ENCODE measurements around the gene TMUB1. TPM values are rescaled to one million over a fixed set of nuclear protein-coding genes. Genes with fewer than 3 reads are reported as not detected.

The TMUB1 gene
- total and polyA plus RNA-seq, 2 donors from 2014 or later = 36.9 to 79.9 TPM

DNA sequence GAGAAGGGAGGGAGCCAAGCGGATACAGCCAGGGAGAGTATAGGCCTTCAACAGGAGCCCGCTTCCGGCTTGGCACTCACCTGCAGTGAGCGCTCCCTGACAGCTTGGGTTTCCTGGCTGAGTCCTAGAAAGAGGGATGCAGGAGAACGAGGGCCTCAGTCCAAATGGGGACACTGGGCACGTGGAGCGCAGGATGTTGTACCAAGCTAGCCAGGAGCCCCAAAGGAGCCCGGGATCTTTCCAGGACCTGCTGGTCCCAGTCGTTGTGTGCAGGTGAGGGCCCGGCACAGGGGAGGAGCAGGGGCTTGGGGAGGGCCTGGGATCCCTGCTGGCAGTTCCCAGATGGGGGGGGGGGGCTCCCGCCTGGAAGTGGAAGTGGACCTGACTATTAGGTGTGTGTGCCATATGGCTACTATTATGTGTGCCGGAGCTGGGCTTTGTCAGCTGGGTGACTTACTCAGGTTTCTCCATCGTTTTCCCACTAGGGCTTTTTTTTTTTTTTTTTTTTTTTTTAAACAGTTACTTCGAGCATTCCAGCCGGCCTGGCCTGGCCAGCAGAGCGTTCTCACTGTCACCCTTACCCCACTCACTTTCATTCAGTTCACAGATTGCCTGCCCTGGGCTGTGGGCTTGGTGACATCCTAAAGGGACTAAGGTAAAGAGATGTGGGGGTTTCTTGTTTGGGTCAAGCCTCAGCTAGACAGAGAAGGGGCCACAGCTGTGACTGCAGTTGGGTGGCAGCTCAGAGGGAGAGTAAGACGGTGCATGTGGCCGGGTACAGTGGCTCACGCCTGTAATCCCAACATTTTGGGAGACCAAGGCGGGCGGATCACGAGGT is 6.8 kb upstream of the TMUB1 start:
- FAIRE-seq (no peak), DNase-seq (peak in 1 of 5 donors; percentile 74)
- Histone ChIP-seq H3K4me1 (ENCODE audit: control insufficient read depth in 2 of 3, insufficient read depth in 2 of 3, low read depth in 1 of 3, low read length in 3 of 3) (peaks cover 0 to 26% (median 20%) of the 10 kb centered on the region in 3 donors), H3K36me3 (ENCODE audit: control insufficient read depth in 2 of 3, insufficient read depth in 3 of 3, low read length in 3 of 3) (no peaks in the 10 kb centered on the region), H3K9me3 (ENCODE audit: control insufficient read depth in 2 of 3, insufficient read depth in 1 of 3, low read length in 3 of 3) (no peaks in the 10 kb centered on the region), H3K9ac (ENCODE audit: low read length in 3 of 3) (peak overlapping the region in 1 of 3 donors; percentile 80), H3K27ac (ENCODE audit: low read depth in 2 of 2, low read length in 2 of 2) (peak overlapping the region; percentile 88 to 89), H3K4me3 (ENCODE audit: low read length in 3 of 3) (peak overlapping the region in 2 of 3 donors; percentile 25 to 79), H3K27me3 (ENCODE audit: control insufficient read depth, insufficient read depth, low read length) (no peaks in the 10 kb centered on the region)
- intact Hi-C loops (cut with DNase I) = no loop called here
- TF ChIP-seq, protein P1, sequence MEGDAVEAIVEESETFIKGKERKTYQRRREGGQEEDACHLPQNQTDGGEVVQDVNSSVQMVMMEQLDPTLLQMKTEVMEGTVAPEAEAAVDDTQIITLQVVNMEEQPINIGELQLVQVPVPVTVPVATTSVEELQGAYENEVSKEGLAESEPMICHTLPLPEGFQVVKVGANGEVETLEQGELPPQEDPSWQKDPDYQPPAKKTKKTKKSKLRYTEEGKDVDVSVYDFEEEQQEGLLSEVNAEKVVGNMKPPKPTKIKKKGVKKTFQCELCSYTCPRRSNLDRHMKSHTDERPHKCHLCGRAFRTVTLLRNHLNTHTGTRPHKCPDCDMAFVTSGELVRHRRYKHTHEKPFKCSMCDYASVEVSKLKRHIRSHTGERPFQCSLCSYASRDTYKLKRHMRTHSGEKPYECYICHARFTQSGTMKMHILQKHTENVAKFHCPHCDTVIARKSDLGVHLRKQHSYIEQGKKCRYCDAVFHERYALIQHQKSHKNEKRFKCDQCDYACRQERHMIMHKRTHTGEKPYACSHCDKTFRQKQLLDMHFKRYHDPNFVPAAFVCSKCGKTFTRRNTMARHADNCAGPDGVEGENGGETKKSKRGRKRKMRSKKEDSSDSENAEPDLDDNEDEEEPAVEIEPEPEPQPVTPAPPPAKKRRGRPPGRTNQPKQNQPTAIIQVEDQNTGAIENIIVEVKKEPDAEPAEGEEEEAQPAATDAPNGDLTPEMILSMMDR (IDR thresholded peaks at IDR 0.05; ENCODE audit: borderline replicate concordance, extremely low read depth, insufficient read depth) = no peak

DNA sequence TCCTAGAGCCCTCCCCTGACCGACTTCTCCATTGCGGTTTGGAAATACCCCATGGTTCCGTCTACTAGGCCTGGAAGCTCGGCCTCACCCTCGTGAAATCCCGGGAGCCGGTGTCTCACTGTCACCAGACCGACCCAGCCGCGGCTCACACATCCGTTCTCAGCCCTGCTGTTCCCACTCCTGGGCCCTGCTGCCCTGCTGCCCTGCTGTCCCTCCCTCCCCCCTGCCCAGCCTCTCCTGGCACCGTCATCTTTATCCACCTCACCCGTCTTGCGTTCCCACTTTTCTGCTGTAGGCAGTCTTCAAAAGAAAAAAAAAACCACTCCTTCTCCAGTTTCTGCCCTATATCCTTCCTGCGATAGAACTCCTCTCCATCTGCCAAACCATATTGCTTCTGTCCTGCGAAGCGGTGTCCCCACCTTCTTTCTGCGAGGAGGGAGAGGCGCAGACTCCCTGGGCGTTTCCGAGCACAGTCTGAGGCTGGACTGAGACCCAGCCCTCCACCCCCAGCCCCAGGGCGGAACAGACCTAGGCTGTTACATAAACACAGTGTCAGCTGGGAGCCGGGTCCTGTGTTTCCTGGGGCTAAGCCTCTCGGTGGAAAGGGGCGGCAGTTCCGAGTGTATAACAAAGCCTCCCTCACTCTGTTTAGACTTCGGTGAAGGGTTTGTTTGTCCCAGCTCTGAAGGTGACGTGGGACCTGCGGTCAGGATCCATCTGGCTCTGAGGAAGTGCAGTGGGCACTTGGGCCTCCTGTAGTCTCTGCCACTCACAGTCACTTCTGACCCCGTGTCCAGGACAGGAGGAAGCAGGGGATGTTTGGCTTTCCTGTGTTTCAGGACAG is 5.8 kb upstream of the TMUB1 start:
- TF ChIP-seq, protein P1 (IDR thresholded peaks at IDR 0.05; ENCODE audit: borderline replicate concordance, extremely low read depth, insufficient read depth) = no peak
- DNase-seq = peak; percentile 63 to 89 (median 73)
- Histone ChIP-seq H3K9ac (ENCODE audit: low read length in 3 of 3) (peak overlapping the region; percentile 15 to 80 (median 25)), H3K27ac (ENCODE audit: low read depth in 2 of 2, low read length in 2 of 2) (peak overlapping the region; percentile 88 to 89), H3K4me3 (ENCODE audit: low read length in 3 of 3) (peak overlapping the region; percentile 6 to 79 (median 42)), H3K36me3 (ENCODE audit: control insufficient read depth in 2 of 3, insufficient read depth in 3 of 3, low read length in 3 of 3) (no peaks in the 10 kb centered on the region), H3K4me1 (ENCODE audit: control insufficient read depth in 2 of 3, insufficient read depth in 2 of 3, low read depth in 1 of 3, low read length in 3 of 3) (peaks cover 0 to 25% (median 20%) of the 10 kb centered on the region in 3 donors), H3K27me3 (ENCODE audit: control insufficient read depth, insufficient read depth, low read length) (no peaks in the 10 kb centered on the region), H3K9me3 (ENCODE audit: control insufficient read depth in 2 of 3, insufficient read depth in 1 of 3, low read length in 3 of 3) (no peaks in the 10 kb centered on the region)
- no peak for FAIRE-seq
- intact Hi-C loops (cut with DNase I) = no loop called here

DNA sequence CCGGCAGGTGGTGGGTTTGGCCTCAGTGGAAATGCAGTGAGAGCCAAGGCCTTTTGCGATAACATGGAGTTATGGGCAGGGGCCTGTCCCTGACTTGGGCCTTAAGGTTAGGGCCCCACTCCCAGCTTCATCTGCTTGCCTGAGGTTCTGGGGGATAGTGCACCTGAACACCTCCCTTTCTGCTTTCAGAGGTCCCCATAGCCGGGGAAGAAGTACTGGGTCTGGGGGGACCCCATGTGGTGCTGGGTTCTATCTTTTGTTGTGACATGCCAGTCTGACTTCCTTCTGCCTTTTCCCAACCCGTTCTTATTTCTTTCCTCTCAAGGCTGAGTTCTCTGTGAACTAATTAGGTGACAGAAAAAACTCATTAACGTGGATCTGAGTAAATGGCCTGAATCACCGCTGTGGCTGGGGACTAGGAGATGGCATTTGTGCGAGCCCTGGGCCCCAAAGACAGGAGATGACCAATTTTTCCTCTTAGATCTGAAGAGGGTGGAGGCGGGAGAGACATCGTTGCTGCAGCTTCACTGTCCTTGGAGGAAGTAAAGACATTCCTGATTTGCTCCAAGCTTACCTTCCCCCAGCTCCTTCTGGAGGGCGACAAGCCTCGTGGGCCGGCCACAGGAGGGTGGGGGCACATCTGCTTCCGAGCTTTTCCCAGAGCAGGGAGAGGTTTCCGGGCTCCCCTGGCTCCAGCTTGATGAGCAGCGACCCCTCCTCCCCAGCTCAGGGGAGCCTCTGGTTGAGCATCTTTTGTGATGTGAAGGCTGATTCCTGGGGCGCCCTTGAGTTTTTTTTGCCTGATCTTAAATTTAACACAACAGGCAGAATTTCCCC is 4.9 kb upstream of the TMUB1 start:
- H3K4me1 ChIP-seq (ENCODE audit: control insufficient read depth in 2 of 3, insufficient read depth in 2 of 3, low read depth in 1 of 3, low read length in 3 of 3) = peaks cover 0 to 28% (median 20%) of the 10 kb centered on the region in 3 donors
- no peaks in the 10 kb centered on the region for H3K27me3 ChIP-seq (ENCODE audit: control insufficient read depth, insufficient read depth, low read length)
- no peaks in the 10 kb centered on the region for H3K36me3 ChIP-seq (ENCODE audit: control insufficient read depth in 2 of 3, insufficient read depth in 3 of 3, low read length in 3 of 3)
- intact Hi-C loops (cut with DNase I) = no loop called here
- no peak for FAIRE-seq
- TF ChIP-seq, protein P1 (IDR thresholded peaks at IDR 0.05; ENCODE audit: borderline replicate concordance, extremely low read depth, insufficient read depth) = no peak
- DNase-seq = peak in 1 of 5 donors; percentile 77
- peak overlapping the region in 2 of 3 donors; percentile 26 to 80 for H3K9ac ChIP-seq (ENCODE audit: low read length in 3 of 3)
- peak overlapping the region; percentile 18 to 79 (median 28) for H3K4me3 ChIP-seq (ENCODE audit: low read length in 3 of 3)
- peak overlapping the region; percentile 88 to 89 for H3K27ac ChIP-seq (ENCODE audit: low read depth in 2 of 2, low read length in 2 of 2)
- H3K9me3 ChIP-seq (ENCODE audit: control insufficient read depth in 2 of 3, insufficient read depth in 1 of 3, low read length in 3 of 3) = no peaks in the 10 kb centered on the region
